Activated CD8-positive, alpha-beta memory T cell treated with anti-CD3 and anti-CD28 coated beads, Interleukin-2, amount 50 U/mL, for 24 hours (primary cell): ENCODE results near the gene FGGY.
"Not testable (repeated sequence)": the region's sequence is repeated elsewhere in the genome, so short reads cannot be mapped to it uniquely, and the experiment has no call there.

Experiments used
- DNase-seq: peaks from one replicate; pipeline ENCODE4 v3.0.0-alpha.2; 2020; ENCODE audit errors: extremely low read depth

The FGGY gene

DNA sequence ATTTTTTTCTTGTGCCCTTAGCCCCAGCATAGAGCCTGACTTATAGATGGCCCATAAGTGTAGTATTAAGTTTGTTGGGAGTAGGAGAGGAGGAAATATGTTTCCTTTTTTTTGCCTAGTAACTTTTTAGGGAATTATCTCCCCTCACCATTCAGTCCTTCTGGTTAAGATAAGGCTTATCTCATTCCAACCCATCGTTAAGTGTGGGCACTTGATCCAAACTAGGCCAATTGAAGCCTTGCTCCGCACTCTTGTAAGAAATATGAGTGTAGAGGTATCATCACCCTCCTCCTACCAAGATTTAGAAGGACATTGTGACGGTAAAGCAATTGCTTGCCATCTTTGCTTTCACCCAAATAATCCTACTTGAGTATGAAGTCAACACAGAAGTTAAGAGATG is 8.8 kb upstream of the FGGY start:
- DNase-seq, result no peak

GRCh38 chr1:59289570-59289969 is 7.3 kb upstream of the FGGY start:
- no peak for DNase-seq

GRCh38 chr1:59290193-59290949 is 6.5 kb upstream of the FGGY start:
- no peak for DNase-seq

- DNase-seq, result no peak
Measured at GRCh38 chr1:59291561-59291960, 5.3 kb upstream of the FGGY start.

GRCh38 chr1:59292562-59292961 is 4.3 kb upstream of the FGGY start:
- DNase-seq, result no peak

DNA sequence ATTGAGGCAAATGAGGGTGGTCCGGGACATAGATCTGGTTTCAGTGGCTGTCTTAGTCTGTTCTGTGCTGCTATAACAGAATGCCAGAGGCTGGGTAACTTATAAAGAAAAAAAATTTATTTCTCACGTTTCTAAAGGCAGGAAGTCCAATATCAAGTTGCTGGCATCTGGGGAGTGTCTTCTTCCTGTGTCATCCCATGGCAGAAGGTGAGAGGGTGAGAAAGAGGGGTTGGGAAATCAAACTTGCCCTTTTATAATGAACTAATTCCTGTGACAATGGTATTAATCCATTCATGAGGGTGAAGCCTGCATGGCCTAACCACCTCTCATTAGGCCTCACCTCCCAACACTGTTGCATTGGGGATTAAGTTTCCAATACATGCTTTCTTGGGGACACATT is 3.7 kb upstream of the FGGY start:
- DNase-seq, result no peak

DNA sequence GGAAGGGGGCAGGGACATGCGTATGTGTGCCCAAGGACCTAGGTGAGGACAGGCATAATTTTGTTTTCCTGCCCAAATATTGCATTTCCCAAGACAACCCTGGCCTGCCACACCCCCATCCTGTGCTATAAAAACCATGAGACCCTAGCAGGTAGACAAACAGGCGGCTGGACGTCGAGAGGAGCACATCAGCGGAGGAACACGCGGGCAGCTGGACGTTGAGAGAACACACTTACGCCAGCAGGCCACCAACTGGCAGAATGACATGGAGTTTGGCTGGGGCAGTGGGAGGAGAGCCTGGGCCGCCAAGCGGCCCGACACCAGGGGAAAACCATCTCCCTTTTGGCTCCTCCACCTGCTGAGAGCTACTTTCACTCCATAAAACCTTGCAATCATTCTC is 3.0 kb upstream of the FGGY start:
- no peak for DNase-seq

GRCh38 chr1:59294423-59294822 is 2.5 kb upstream of the FGGY start:
- DNase-seq, result no peak

GRCh38 chr1:59295618-59296017 is 1.3 kb upstream of the FGGY start:
- no peak for DNase-seq

DNA sequence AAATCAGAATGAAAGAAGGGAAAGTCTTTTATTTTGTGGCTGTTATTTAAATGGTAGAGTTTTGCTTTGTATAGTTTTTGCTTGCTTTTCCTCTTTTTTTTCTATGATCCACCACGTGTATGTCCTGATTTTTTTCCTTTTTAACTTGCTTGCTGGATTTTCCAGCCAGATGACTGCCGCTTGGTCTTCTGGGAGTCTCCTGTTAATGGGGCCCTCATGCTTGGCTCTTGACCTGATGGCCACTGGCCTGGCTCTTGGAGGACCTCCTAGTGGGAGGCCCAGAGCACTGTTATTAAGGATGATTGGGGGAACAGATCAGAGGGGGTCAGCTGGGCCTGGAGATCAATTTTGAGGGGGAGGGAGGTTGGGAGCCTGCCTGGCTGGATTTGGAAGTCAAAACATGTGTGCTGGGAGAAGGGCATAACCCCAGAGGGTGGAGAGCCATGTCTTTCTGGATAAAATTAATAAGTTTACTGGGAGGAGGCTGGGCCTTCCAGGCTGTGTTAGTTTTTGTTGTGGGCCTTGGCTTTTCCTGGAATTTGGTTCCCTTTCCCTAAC is 1.2 kb downstream of the FGGY start:
- no peak for DNase-seq

- DNase-seq, result no peak
Measured at GRCh38 chr1:59298710-59299346, 1.9 kb downstream of the FGGY start.

- DNase-seq, result not testable (repeated sequence)
Measured at GRCh38 chr1:59299670-59300069, 2.8 kb downstream of the FGGY start.

DNA sequence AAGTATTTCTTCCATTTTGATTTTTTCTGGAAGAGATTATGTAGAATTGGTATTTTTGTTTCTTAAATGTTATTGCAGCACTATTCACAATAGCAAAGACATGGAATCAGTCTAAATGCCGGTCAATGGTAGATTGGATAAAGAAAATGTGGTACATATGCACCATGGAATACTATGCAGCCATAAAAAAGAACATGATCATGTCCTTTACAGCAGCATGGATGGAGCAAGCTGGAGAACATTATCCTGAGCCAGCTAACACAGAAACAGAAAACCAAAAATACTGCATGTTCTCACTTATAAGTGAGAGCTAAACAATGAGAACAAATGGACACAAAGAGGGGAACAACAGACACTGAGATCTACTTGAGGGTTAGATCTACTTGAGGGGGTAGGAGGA is 5.4 kb downstream of the FGGY start:
- DNase-seq, result no peak

GRCh38 chr1:59302871-59303270 is 6.0 kb downstream of the FGGY start:
- no peak for DNase-seq

DNA sequence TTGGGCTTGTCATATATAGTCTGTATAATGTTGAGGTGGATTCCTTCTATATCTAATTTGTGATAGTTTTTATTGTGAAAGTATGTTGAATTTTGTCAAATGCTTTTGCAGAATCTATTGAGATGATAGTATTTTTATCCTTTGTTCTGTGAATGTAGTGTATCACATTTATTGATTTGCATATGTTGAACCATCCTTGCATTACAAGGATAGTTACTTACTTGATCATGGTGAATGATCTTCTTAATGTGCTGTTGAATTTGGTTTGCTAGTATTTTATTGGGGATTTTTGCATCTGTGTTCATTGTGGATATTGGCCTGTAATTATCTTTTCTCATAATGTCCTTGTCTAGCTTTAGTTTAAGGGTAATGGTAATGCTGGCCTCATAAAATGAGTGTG is 8.3 kb downstream of the FGGY start:
- DNase-seq, result no peak

DNA sequence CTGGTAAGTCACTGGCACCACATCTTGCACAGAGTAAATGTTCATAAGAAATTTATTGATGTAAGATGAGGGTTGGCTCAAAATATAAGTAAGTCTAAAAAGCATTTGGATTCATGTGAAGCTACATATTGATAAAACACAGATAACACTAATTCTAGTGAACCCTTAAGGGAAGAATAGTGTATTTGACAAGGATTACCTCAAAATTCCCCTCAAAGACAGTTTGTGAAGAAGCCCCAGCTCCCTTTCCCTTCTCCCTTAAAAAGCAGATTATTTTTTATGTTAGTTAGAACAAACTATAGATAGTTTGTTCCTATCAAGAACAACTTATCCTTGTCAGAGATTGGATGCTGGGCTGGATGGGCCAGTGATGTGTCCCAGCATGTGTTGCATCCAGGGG is 10.7 kb downstream of the FGGY start:
- DNase-seq, result no peak

DNA sequence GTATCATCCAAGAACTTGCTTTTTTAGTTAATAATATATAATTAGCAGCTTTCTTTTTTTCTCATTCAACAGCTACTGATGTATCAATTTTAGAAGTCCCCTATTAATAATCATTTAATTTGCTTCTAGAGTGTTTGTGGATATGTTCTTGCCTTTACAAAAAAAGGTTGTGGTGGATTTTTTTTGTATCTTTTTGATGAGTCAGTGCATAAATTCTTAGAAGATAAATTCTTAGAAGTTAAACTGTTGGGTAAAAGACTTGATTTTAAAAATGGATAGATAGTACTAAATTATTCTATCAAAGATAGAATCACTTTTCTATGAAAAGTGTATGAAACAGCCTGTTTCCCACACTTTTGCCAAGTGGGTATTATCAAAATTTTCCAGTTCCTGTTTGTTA is 11.9 kb downstream of the FGGY start:
- DNase-seq, result no peak

DNA sequence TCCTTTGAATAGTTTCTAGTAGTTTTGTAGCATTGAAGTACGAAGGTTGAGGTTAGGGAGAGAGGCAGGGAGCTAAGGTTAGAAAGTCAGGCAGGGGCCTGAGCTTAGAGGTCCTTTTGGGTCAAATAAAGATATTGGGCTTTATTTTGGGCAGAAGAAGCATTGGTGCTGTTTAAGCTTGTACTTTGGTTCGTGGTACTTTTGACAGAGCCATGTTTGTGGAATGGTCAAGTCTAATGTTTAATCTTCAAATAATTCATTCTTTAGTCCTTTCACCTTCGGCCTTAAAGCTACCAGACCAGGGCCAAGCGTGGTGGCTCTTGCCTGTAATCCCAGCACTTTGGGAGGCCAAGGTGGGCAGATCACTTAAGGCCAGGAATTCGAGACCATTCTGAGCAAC is 12.5 kb downstream of the FGGY start:
- DNase-seq, result no peak

DNA sequence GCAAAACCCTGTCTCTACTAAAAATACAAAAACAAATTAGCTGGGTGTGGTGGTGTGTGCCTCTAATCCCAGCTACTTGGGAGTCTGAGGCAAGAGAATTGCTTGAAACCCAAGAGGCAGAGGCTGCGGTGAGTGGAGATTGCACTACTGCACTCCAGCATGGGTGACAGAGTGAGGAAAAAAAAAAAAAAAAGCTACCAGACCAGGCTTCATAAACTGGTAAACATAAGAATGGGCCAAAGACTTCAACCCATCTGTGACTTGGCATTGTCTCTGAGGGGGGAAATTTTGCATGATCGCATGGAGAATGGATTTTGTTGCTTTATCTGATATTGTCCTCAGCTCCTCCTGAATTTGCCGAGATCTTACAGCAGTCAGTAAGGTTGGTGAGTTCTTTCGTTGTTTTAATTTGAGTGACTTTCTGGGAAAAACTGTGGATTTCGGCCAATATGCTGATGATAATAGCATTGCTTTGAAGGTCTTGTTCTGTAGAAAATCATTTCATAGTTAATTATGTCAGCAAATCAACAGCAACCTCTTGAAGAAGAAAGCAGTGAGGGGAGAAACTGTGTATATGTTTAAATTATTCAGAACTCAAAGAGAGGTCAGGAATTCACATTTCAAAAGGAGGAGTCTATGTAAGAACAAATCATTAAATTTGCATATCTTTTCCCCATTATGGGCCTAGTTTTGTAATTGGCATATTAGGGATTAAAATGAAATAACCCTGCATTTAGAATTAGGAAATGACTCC is 13.1 kb downstream of the FGGY start:
- DNase-seq, result no peak

- DNase-seq, result no peak
Measured at GRCh38 chr1:59310549-59311250, 13.8 kb downstream of the FGGY start.

DNA sequence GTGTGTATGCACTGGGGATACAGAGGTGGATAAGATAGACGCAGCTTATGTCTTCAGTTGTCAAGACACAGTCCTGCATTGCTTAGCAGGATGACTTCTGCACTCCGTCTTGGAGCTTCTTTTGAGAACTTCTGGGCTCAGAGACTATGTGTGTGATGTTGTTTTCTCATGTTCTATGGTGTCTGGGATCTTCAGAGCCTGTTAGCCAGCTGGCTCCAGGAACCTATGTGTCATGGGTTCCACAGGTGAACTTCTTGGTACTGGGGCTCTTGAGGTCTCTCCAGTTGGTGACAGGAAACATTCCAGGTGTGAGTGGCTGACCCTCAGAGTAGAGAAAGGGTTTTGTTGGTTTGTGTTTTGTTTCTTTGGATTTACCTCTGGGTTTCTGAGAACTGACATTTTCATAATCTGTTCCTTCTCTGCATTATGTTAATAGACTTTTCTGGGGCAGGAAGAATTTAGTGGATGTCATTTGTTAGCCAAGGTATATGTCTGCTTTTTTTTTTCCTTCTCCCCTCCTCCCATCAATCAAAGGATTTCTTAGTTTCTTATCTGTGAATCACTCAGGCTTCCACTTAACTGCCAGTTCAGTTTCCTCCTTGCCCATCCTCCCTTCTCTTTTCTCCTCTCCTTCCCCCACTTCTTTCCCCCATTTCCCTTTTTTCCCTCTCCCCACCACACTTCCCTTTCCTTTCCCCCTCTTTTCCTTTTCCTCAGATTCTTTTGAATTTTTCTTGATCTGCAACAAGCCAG is 18.1 kb downstream of the FGGY start:
- no peak for DNase-seq
